Mucosa of stomach (tissue), 1 donor: ENCODE measurements around the gene DEK.
"Not testable (repeated sequence)": the region's sequence is repeated elsewhere in the genome, so short reads cannot be mapped to it uniquely, and the experiment has no call there.

Experiments
- H3K27me3 ChIP-seq: one replicate; pipeline ENCODE4 v1.7.0; 2013; ENCODE audit warnings: mild to moderate bottlenecking, low read length; ENCODE audit not compliant: control insufficient read depth, insufficient read depth
- H3K36me3 ChIP-seq: one replicate; pipeline ENCODE4 v1.7.0; 2013; ENCODE audit warnings: low read length; ENCODE audit not compliant: control insufficient read depth, insufficient read depth
- H3K4me1 ChIP-seq: one replicate; pipeline ENCODE4 v1.7.0; 2013; ENCODE audit warnings: mild to moderate bottlenecking, low read length; ENCODE audit not compliant: control insufficient read depth, insufficient read depth
- H3K4me3 ChIP-seq: one replicate; pipeline ENCODE4 v1.7.0; 2013; ENCODE audit warnings: low read length
- H3K9ac ChIP-seq: one replicate; pipeline ENCODE4 v1.7.0; 2013; ENCODE audit warnings: mild to moderate bottlenecking, low read length, moderate library complexity
- H3K9me3 ChIP-seq: one replicate; pipeline ENCODE4 v1.7.0; 2013; ENCODE audit warnings: mild to moderate bottlenecking, low read length, moderate library complexity; ENCODE audit not compliant: control insufficient read depth
- donor health status: Pancreatic carcinoma.

DEK gene

GRCh38 chr6:18245642-18246041 is 18.7 kb downstream of the DEK start:
- Histone ChIP-seq H3K36me3 (peaks cover 6% of the 10 kb centered on the region), H3K4me3 (no peak overlapping the region), H3K9me3 (no peaks in the 10 kb centered on the region)

GRCh38 chr6:18245079-18245478 is 19.3 kb downstream of the DEK start:
- Histone ChIP-seq H3K4me1 (no peaks in the 10 kb centered on the region), H3K9me3 (no peaks in the 10 kb centered on the region), H3K4me3 (no peak overlapping the region), H3K36me3 (peaks cover 6% of the 10 kb centered on the region), H3K9ac (no peak overlapping the region), H3K27me3 (no peaks in the 10 kb centered on the region)

More at GRCh38 chr6:18245642-18246041, 18.7 kb downstream of the DEK start:
- no peak overlapping the region for H3K9ac ChIP-seq
- H3K4me1 ChIP-seq: no peaks in the 10 kb centered on the region
- no peaks in the 10 kb centered on the region for H3K27me3 ChIP-seq

- H3K36me3 ChIP-seq: peaks cover 6% of the 10 kb centered on the region
- H3K9ac ChIP-seq: no peak overlapping the region
- no peaks in the 10 kb centered on the region for H3K9me3 ChIP-seq
- H3K4me3 ChIP-seq: no peak overlapping the region
- H3K27me3 ChIP-seq: no peaks in the 10 kb centered on the region
- no peaks in the 10 kb centered on the region for H3K4me1 ChIP-seq
Observed at GRCh38 chr6:18244251-18244650, 20.1 kb downstream of the DEK start.

GRCh38 chr6:18243302-18243893 is 20.9 kb downstream of the DEK start:
- Histone ChIP-seq H3K36me3 (no peaks in the 10 kb centered on the region), H3K9ac (no peak overlapping the region), H3K9me3 (no peaks in the 10 kb centered on the region), H3K27me3 (no peaks in the 10 kb centered on the region), H3K4me1 (no peaks in the 10 kb centered on the region), H3K4me3 (no peak overlapping the region)

- Histone ChIP-seq H3K9ac (no peak overlapping the region), H3K4me1 (no peaks in the 10 kb centered on the region), H3K4me3 (no peak overlapping the region), H3K9me3 (no peaks in the 10 kb centered on the region), H3K36me3 (no peaks in the 10 kb centered on the region), H3K27me3 (no peaks in the 10 kb centered on the region)
Observed at GRCh38 chr6:18242062-18242851, 22.1 kb downstream of the DEK start.

GRCh38 chr6:18241208-18242038 is 22.9 kb downstream of the DEK start:
- Histone ChIP-seq H3K9me3 (no peaks in the 10 kb centered on the region), H3K9ac (no peak overlapping the region), H3K4me3 (no peak overlapping the region), H3K36me3 (no peaks in the 10 kb centered on the region), H3K27me3 (no peaks in the 10 kb centered on the region), H3K4me1 (no peaks in the 10 kb centered on the region)

GRCh38 chr6:18240230-18240629 is 24.1 kb downstream of the DEK start:
- Histone ChIP-seq H3K36me3 (no peaks in the 10 kb centered on the region), H3K4me1 (no peaks in the 10 kb centered on the region), H3K4me3 (no peak overlapping the region)

GRCh38 chr6:18237167-18237566 is 27.2 kb downstream of the DEK start:
- Histone ChIP-seq H3K9ac (no peak overlapping the region), H3K27me3 (no peaks in the 10 kb centered on the region), H3K4me1 (no peaks in the 10 kb centered on the region), H3K9me3 (no peaks in the 10 kb centered on the region), H3K36me3 (no peaks in the 10 kb centered on the region), H3K4me3 (no peak overlapping the region)

More at GRCh38 chr6:18240230-18240629, 24.1 kb downstream of the DEK start:
- no peaks in the 10 kb centered on the region for H3K9me3 ChIP-seq
- no peaks in the 10 kb centered on the region for H3K27me3 ChIP-seq
- H3K9ac ChIP-seq: no peak overlapping the region

GRCh38 chr6:18235524-18235923 is 28.8 kb downstream of the DEK start:
- Histone ChIP-seq H3K9me3 (no peaks in the 10 kb centered on the region), H3K4me3 (no peak overlapping the region), H3K4me1 (no peaks in the 10 kb centered on the region), H3K27me3 (no peaks in the 10 kb centered on the region), H3K36me3 (no peaks in the 10 kb centered on the region), H3K9ac (no peak overlapping the region)

GRCh38 chr6:18234564-18234963 is 29.8 kb downstream of the DEK start:
- Histone ChIP-seq H3K4me1 (no peaks in the 10 kb centered on the region), H3K27me3 (no peaks in the 10 kb centered on the region), H3K9me3 (no peaks in the 10 kb centered on the region), H3K9ac (no peak overlapping the region), H3K4me3 (no peak overlapping the region), H3K36me3 (no peaks in the 10 kb centered on the region)

GRCh38 chr6:18233770-18234169 is 30.6 kb downstream of the DEK start:
- not testable (repeated sequence) for H3K4me1 ChIP-seq, H3K36me3 ChIP-seq

GRCh38 chr6:18231856-18232255 is 32.5 kb downstream of the DEK start:
- H3K9ac ChIP-seq, H3K27me3 ChIP-seq, H3K36me3 ChIP-seq, H3K4me1 ChIP-seq, H3K4me3 ChIP-seq, H3K9me3 ChIP-seq: not testable (repeated sequence)

More at GRCh38 chr6:18233770-18234169, 30.6 kb downstream of the DEK start:
- not testable (repeated sequence) for H3K9ac ChIP-seq, H3K27me3 ChIP-seq, H3K9me3 ChIP-seq, H3K4me3 ChIP-seq
